ENCODE data around the gene HSD17B14.
"Not testable (repeated sequence)": the region's sequence is repeated elsewhere in the genome, so short reads cannot be mapped to it uniquely, and the experiment has no call there.

HSD17B14 gene

GRCh38 chr19:48867123-48867745 is 30.9 kb upstream of the HSD17B14 start:
- DNase-seq: no peak

GRCh38 chr19:48866692-48867091 is 30.4 kb upstream of the HSD17B14 start:
- no peak for DNase-seq

GRCh38 chr19:48862827-48863226 is 26.5 kb upstream of the HSD17B14 start:
- DNase-seq: no peak

GRCh38 chr19:48861313-48861712 is 25.0 kb upstream of the HSD17B14 start:
- DNase-seq: no peak

GRCh38 chr19:48859711-48860572 is 23.7 kb upstream of the HSD17B14 start:
- DNase-seq: peak; percentile 62

GRCh38 chr19:48858984-48859710 is 22.9 kb upstream of the HSD17B14 start:
- DNase-seq: peak; percentile 91

GRCh38 chr19:48856921-48857320 is 20.6 kb upstream of the HSD17B14 start:
- DNase-seq: no peak

- DNase-seq: no peak
Measured at GRCh38 chr19:48854103-48854502, 17.8 kb upstream of the HSD17B14 start.

GRCh38 chr19:48853483-48853882 is 17.2 kb upstream of the HSD17B14 start:
- no peak for DNase-seq

GRCh38 chr19:48852292-48852691 is 16.0 kb upstream of the HSD17B14 start:
- no peak for DNase-seq

- not testable (repeated sequence) for DNase-seq
Measured at GRCh38 chr19:48846659-48847058, 10.4 kb upstream of the HSD17B14 start.

- no peak for DNase-seq
Measured at GRCh38 chr19:48845384-48845783, 9.1 kb upstream of the HSD17B14 start.

- no peak for DNase-seq
Measured at GRCh38 chr19:48844472-48844871, 8.2 kb upstream of the HSD17B14 start.

- DNase-seq: peak; percentile 60
Measured at GRCh38 chr19:48842789-48843162, 6.5 kb upstream of the HSD17B14 start.

- no peak for DNase-seq
Measured at GRCh38 chr19:48841571-48841970, 5.3 kb upstream of the HSD17B14 start.

- no peak for DNase-seq
Measured at GRCh38 chr19:48841047-48841446, 4.8 kb upstream of the HSD17B14 start.

GRCh38 chr19:48837687-48838086 is 1.4 kb upstream of the HSD17B14 start:
- no peak for DNase-seq

- DNase-seq: peak; percentile 91
Measured at GRCh38 chr19:48837051-48837524, 797 bp upstream of the HSD17B14 start.

GRCh38 chr19:48835734-48836088 is 580 bp downstream of the HSD17B14 start:
- peak; percentile 98 for DNase-seq

- DNase-seq: no peak
Measured at GRCh38 chr19:48833977-48834376, 2.3 kb downstream of the HSD17B14 start.

- DNase-seq: no peak
Measured at GRCh38 chr19:48833049-48833448, 3.2 kb downstream of the HSD17B14 start.

- DNase-seq: no peak
Measured at GRCh38 chr19:48830965-48831364, 5.3 kb downstream of the HSD17B14 start.

GRCh38 chr19:48830088-48830487 is 6.2 kb downstream of the HSD17B14 start:
- DNase-seq: no peak

GRCh38 chr19:48826606-48827020 is 9.7 kb downstream of the HSD17B14 start:
- DNase-seq: no peak

All from stimulated activated CD8-positive, alpha-beta memory T cell treated with anti-CD3 and anti-CD28 coated beads, Interleukin-4, amount 100 ng/mL, for 48 hours (primary cell).